Endodermal cell (in vitro differentiated cells): ENCODE results near the gene PYGL. TPM values are rescaled to one million over a fixed set of nuclear protein-coding genes. Genes with fewer than 3 reads are reported as not detected.

Experiments
- DNase-seq: peaks from one replicate; pipeline ENCODE4 v3.0.0-alpha.2; 2017
- H3K27ac ChIP-seq: 2 replicates; pipeline ENCODE4 v1.5.1; 2013; ENCODE audit warnings: mild to moderate bottlenecking, low read depth, low read length, moderate library complexity
- H3K27me3 ChIP-seq: 2 replicates; pipeline ENCODE4 v1.6.1; 2013; ENCODE audit warnings: mild to moderate bottlenecking, low read length, moderate library complexity; ENCODE audit not compliant: insufficient read depth, control insufficient read depth, poor library complexity, severe bottlenecking
- H3K36me3 ChIP-seq: 2 replicates; pipeline ENCODE4 v1.7.0; 2013; ENCODE audit warnings: mild to moderate bottlenecking, low read length, moderate library complexity; ENCODE audit not compliant: control insufficient read depth, insufficient read depth
- H3K4me1 ChIP-seq: one replicate; pipeline ENCODE4 v1.7.0; 2013; ENCODE audit warnings: low read length; ENCODE audit not compliant: control insufficient read depth, insufficient read depth
- H3K4me3 ChIP-seq: 2 replicates; pipeline ENCODE4 v1.5.1; 2013; ENCODE audit warnings: mild to moderate bottlenecking, low read length, moderate library complexity
- H3K9ac ChIP-seq: 2 replicates; pipeline ENCODE4 v1.6.1; 2013; ENCODE audit warnings: mild to moderate bottlenecking, low read length, moderate library complexity; ENCODE audit not compliant: poor library complexity, severe bottlenecking; ENCODE audit errors: extremely low read depth
- H3K9me3 ChIP-seq: 2 replicates; pipeline ENCODE4 v1.6.1; 2013; ENCODE audit warnings: mild to moderate bottlenecking, low read length, moderate library complexity; ENCODE audit not compliant: control insufficient read depth
- H3K27ac Mint-ChIP-seq: 2 replicates; pipeline ENCODE4 v1.8.0; 2020; ENCODE audit warnings: mixed read lengths
- H3K27me3 Mint-ChIP-seq: 2 replicates; pipeline ENCODE4 v1.8.0; 2021; ENCODE audit warnings: mild to moderate bottlenecking, mixed read lengths; ENCODE audit not compliant: insufficient read depth
- H3K36me3 Mint-ChIP-seq: 2 replicates; pipeline ENCODE4 v1.8.0; 2020; ENCODE audit warnings: low read depth, mixed read lengths
- H3K4me1 Mint-ChIP-seq: 2 replicates; pipeline ENCODE4 v1.8.0; 2020; ENCODE audit warnings: mixed read lengths
- H3K4me3 Mint-ChIP-seq: 2 replicates; pipeline ENCODE4 v1.8.0; 2020; ENCODE audit warnings: mild to moderate bottlenecking, moderate library complexity, mixed read lengths
- H3K9me3 Mint-ChIP-seq: 2 replicates; pipeline ENCODE4 v1.8.0; 2020; ENCODE audit warnings: mild to moderate bottlenecking, mixed read lengths
- CTCF ChIP-seq: fragments of 200-600 bp; sonication (generic); conservative IDR thresholded peaks from 2 replicates; pipeline ENCODE4 v1.5.0; 2021; ENCODE audit warnings: antibody characterized with exemption, mild to moderate bottlenecking
- WGBS, 2 experiments: methylation state at CpG; one replicate each; pipeline versions ENCODE4 v1.1.5 to v1.1.7; 2013; ENCODE audit warnings: missing lambda C conversion rate in 2 of 2, mixed read lengths in 1 of 2; ENCODE audit not compliant: insufficient coverage in 1 of 2, insufficient read length in 1 of 2; 5-methylcytosine and 5-hydroxymethylcytosine counted together
- total RNA-seq, 2 donors: library from RNA; stranded (reverse); fragmentation: NEBNext Ultra II Directional in 1 of 2; extraction: Animal tissue kit (Norgen Biotek cat#: 25700) in 1 of 2; gene quantifications; 2 replicates in 1 of 2; 3 replicates in 1 of 2; pipeline ENCODE4 v1.2.1, GENCODE V29; 2021

The PYGL gene
- total RNA-seq, 2 donors from 2014 or later: 38.1 to 41.5 TPM

- H3K27ac ChIP-seq: no peak overlapping the region
- Mint-ChIP-seq H3K4me3 (no peak overlapping the region), H3K36me3 (no peaks in the 10 kb centered on the region), H3K27me3 (peaks cover 2% of the 10 kb centered on the region), H3K4me1 (no peaks in the 10 kb centered on the region), H3K9me3 (no peaks in the 10 kb centered on the region), H3K27ac (no peak overlapping the region)
- no peaks in the 10 kb centered on the region for H3K27me3 ChIP-seq
- no peak for TF ChIP-seq CTCF
- 89 to 94% methylated on average over 8 to 11 of the region's 11 CpGs for WGBS, 2 experiments
- H3K36me3 ChIP-seq: no peaks in the 10 kb centered on the region
- H3K9ac ChIP-seq: no peak overlapping the region
- H3K9me3 ChIP-seq: no peaks in the 10 kb centered on the region
- peaks cover under 1% of the 10 kb centered on the region for H3K4me1 ChIP-seq
- no peak overlapping the region for H3K4me3 ChIP-seq
- no peak for DNase-seq
Observed at GRCh38 chr14:50972734-50973133, 28.5 kb upstream of the PYGL start.

GRCh38 chr14:50970886-50971781 is 26.9 kb upstream of the PYGL start:
- no peak overlapping the region for H3K4me3 Mint-ChIP-seq
- no peak for DNase-seq
- no peak for TF ChIP-seq CTCF
- no peak overlapping the region for H3K4me3 ChIP-seq
- H3K27ac ChIP-seq: no peak overlapping the region
- H3K9me3 ChIP-seq: no peaks in the 10 kb centered on the region
- no peaks in the 10 kb centered on the region for H3K27me3 ChIP-seq
- WGBS, 2 experiments: 86 to 90% methylated on average over 3 to 4 of the region's 6 CpGs
- no peaks in the 10 kb centered on the region for H3K4me1 Mint-ChIP-seq
- no peaks in the 10 kb centered on the region for H3K9me3 Mint-ChIP-seq
- no peak overlapping the region for H3K9ac ChIP-seq
- no peaks in the 10 kb centered on the region for H3K4me1 ChIP-seq
- no peaks in the 10 kb centered on the region for H3K36me3 Mint-ChIP-seq
- H3K27me3 Mint-ChIP-seq: no peaks in the 10 kb centered on the region
- H3K27ac Mint-ChIP-seq: no peak overlapping the region
- H3K36me3 ChIP-seq: no peaks in the 10 kb centered on the region

GRCh38 chr14:50967790-50968189 is 23.5 kb upstream of the PYGL start:
- no peaks in the 10 kb centered on the region for H3K4me1 Mint-ChIP-seq
- no peak overlapping the region for H3K4me3 Mint-ChIP-seq
- DNase-seq: no peak
- H3K27me3 Mint-ChIP-seq: no peaks in the 10 kb centered on the region
- no peak overlapping the region for H3K27ac Mint-ChIP-seq
- H3K4me1 ChIP-seq: no peaks in the 10 kb centered on the region
- no peak overlapping the region for H3K4me3 ChIP-seq
- no peaks in the 10 kb centered on the region for H3K9me3 ChIP-seq
- 88 to 93% methylated on average over 1 to 2 of the region's 2 CpGs for WGBS, 2 experiments
- H3K9ac ChIP-seq: no peak overlapping the region
- H3K27ac ChIP-seq: no peak overlapping the region
- no peaks in the 10 kb centered on the region for H3K36me3 ChIP-seq
- TF ChIP-seq CTCF: no peak
- no peaks in the 10 kb centered on the region for H3K36me3 Mint-ChIP-seq
- H3K9me3 Mint-ChIP-seq: no peaks in the 10 kb centered on the region
- H3K27me3 ChIP-seq: no peaks in the 10 kb centered on the region
